Cardiac muscle cell (in vitro differentiated cells and primary cell): ENCODE data around the gene MDH1. TPM values are rescaled to one million over a fixed set of nuclear protein-coding genes. Genes with fewer than 3 reads are reported as not detected.

ENCODE experiments used
- DNase-seq, 2 donors: peaks; one replicate each; pipeline versions ENCODE4 v3.0.0 to v3.0.0-alpha.2; 2010 to 2017; ENCODE audit warnings: low read depth in 1 of 2, low spot score in 1 of 2
- H3K27ac ChIP-seq: fragments of 200-600 bp; sonication (generic); 2 replicates; pipeline ENCODE4 v1.5.1; 2016
- H3K27me3 ChIP-seq: fragments of 200-600 bp; sonication (generic); 2 replicates; pipeline ENCODE4 v1.6.0; 2016; ENCODE audit warnings: control low read depth
- H3K36me3 ChIP-seq: fragments of 200-600 bp; sonication (generic); 2 replicates; pipeline ENCODE4 v1.5.1; 2016; ENCODE audit warnings: control low read depth
- H3K4me1 ChIP-seq: fragments of 200-600 bp; sonication (generic); 2 replicates; pipeline ENCODE4 v1.8.1; 2017; ENCODE audit warnings: low read depth, mild to moderate bottlenecking, mixed run types
- H3K4me3 ChIP-seq: fragments of 200-600 bp; sonication (generic); 2 replicates; pipeline ENCODE4 v1.5.1; 2016; ENCODE audit warnings: mild to moderate bottlenecking
- H3K9me3 ChIP-seq: fragments of 200-600 bp; sonication (generic); 2 replicates; pipeline ENCODE4 v1.5.1; 2017; ENCODE audit warnings: low read depth, mild to moderate bottlenecking, control low read depth
- CTCF ChIP-seq: IDR thresholded peaks from 2 replicates; pipeline ENCODE4 v1.5.1; 2012; ENCODE audit warnings: low read depth, mild to moderate bottlenecking, low read length
- polyA plus RNA-seq: library from polyadenylated mRNA; unstranded; fragments of >200 nt; fragmentation: Nextera tagmentation; extraction: Ambion mirVana; gene quantifications from 2 replicates; pipeline ENCODE4 v1.2.1, GENCODE V29; 2016
- total RNA-seq: library from RNA; depleted of rRNA; stranded (reverse); fragments of >200 nt; gene quantifications from 2 replicates; pipeline ENCODE4 v1.2.3, GENCODE V29; 2016

The MDH1 gene
- total and polyA plus RNA-seq, 2 experiments from 2014 or later: 668 to 1,373 TPM

DNA sequence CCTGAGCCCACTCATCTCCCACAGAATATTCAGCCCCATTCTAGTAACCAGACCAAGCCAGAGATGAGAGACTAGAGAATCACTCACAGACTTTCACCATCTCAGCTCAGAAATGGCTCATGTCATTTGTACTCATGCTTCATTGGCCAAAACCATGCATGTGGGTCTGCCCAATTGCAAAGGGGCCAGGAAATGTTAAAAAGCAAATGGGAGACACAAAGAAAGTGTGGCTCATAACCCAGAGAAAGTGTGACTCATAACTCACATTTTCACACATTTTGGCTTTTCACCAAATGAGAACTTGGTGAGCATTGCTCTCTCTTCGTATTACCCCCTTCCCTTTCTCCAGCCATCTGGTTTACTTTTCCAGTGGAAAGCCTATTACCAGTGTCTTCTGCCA lies 66.2 kb downstream of the MDH1 start:
- no peak overlapping the region for H3K4me3 ChIP-seq
- TF ChIP-seq CTCF: no peak
- DNase-seq: peak in 1 of 2 donors; percentile 66
- H3K36me3 ChIP-seq: no peaks in the 10 kb centered on the region
- H3K27ac ChIP-seq: no peak overlapping the region
- H3K27me3 ChIP-seq: no peaks in the 10 kb centered on the region
- no peaks in the 10 kb centered on the region for H3K4me1 ChIP-seq
- no peaks in the 10 kb centered on the region for H3K9me3 ChIP-seq

Other genes starting within 250 kb of the MDH1 start
- gene WDPCP, start 486 bp upstream of the MDH1 start, total RNA-seq: 9.2 and 11.8 TPM in 2 replicates
- 4.6 and 6.7 TPM in 2 replicates for gene WDPCP, start 486 bp upstream of the MDH1 start, polyA plus RNA-seq